ENCODE results near the gene PAK6. TPM values are rescaled to one million over a fixed set of nuclear protein-coding genes. Genes with fewer than 3 reads are reported as not detected.

Gene PAK6
- total RNA-seq, 5 donors from 2014 or later (not counting 1 experiment from before 2014, with no cell fraction given) = 0.28 to 2.1 (median 1.4) TPM; not detected in 2

DNA sequence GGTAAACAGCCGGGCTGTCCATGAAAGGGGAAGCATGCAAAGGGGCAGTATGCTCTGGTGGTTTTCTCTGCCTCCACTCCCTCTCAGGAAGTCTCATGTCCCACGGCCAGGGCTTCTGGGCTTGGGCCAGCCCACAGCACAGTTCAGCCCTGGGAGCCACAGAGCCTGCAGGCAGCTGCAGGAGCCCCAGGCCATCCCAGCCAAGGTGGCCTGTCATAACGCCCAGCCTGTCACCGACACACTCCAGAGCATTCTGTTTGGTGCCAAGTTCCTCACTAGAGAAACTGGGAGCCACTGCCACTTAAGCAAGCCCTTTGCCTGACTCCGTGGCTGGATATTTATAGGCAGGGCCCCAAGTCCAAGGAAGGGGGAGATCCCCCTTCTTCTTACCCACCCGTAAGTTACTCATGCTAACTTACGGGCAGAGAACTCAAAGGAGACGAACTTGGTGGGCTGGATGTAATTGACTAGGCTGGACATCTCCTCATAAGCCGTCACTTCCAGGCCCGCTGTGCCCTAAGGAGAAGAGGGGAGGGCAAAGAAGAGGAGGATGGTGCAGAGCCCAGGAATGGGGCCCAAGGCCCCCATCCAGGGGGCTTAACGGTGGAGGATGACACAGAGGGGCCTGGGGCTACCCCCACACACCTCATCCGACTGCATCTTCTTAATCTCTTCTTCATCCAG lies 57.2 kb downstream of the PAK6 start:
- Mint-ChIP-seq H3K9me3 (peaks cover 0 to 3% (median 0%) of the 10 kb centered on the region in 3 donors), H3K4me3 (no peak overlapping the region), H3K27ac (no peak overlapping the region), H3K27me3 (no peaks in the 10 kb centered on the region), H3K4me1 (peaks cover 0 to 3% (median 0%) of the 10 kb centered on the region in 3 donors), H3K36me3 (peaks cover 46% of the 10 kb centered on the region)
- CTCF ChIA-PET = interaction anchor here in 1 of 2 donors (0.5 kb wide), 1 partner anchor 200 kb away, joined by 5 read pairs; no protein-coding TSS in a partner anchor
- no peak overlapping the region for H3K27ac ChIP-seq (ENCODE audit: low read length)
- POLR2A ChIA-PET = no interaction called here
- no peaks in the 10 kb centered on the region for H3K4me1 ChIP-seq (ENCODE audit: control insufficient read depth in 1 of 2, extremely low read depth in 1 of 2, insufficient read depth in 2 of 2, low read length in 2 of 2)
- no peak overlapping the region for H3K4me3 ChIP-seq (ENCODE audit: control insufficient read depth in 1 of 2, extremely low read depth in 1 of 2, low read length in 1 of 2)
- DNase-seq (no peak), ATAC-seq (replicated peaks in 1 of 4) (no peak)
- peaks cover 2% of the 10 kb centered on the region for H3K9me3 ChIP-seq
- peaks cover 26 to 80% of the 10 kb centered on the region in 2 donors for H3K36me3 ChIP-seq (ENCODE audit: control insufficient read depth in 2 of 2, extremely low read depth in 1 of 2, insufficient read depth in 1 of 2, low read length in 1 of 2)
- H3K27me3 ChIP-seq (replicated peaks in 1 of 2; ENCODE audit: control insufficient read depth in 2 of 2, extremely low read depth in 1 of 2, insufficient read depth in 2 of 2, low read length in 1 of 2) = no peaks in the 10 kb centered on the region
- WGBS (ENCODE audit: insufficient coverage) = 71% methylated on average over 5 of the region's 12 CpGs

DNA sequence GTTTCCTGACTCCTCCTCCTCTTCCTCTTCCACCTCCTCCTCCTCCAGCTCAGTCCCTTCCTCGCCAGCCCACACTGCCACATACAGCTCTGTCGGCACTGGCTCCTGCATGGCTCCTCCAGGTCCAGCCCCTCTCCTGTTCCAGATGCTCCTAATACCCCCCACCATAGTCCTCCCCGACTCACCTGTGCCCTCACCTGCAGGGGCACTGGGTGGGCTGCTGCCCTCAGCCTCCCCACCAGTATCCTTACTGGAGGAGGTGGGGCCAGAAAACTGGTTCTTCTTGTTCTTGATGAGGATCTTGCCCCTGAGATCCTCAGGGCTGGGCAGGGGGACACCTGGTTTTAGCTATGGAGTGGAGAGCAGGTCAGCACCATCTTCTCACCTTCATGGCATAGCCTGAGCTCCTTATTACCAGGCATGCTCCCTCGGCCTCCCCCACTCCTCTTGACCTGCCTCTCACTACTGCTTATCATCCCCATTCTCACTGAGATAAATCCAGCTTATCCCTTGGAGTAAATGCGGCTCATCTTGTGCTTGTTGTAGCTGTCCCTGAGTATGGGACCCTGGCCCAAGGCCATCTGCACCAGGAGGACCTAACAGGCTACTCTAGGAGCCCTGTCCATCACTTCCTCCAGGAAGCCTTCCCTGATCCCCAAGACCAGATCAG lies 57.8 kb downstream of the PAK6 start:
- WGBS (ENCODE audit: insufficient coverage) = 94% methylated on average over 4 of the region's 5 CpGs
- Histone ChIP-seq H3K36me3 (ENCODE audit: control insufficient read depth in 2 of 2, extremely low read depth in 1 of 2, insufficient read depth in 1 of 2, low read length in 1 of 2) (peaks cover 30 to 84% of the 10 kb centered on the region in 2 donors), H3K4me3 (ENCODE audit: control insufficient read depth in 1 of 2, extremely low read depth in 1 of 2, low read length in 1 of 2) (no peak overlapping the region), H3K27me3 (replicated peaks in 1 of 2; ENCODE audit: control insufficient read depth in 2 of 2, extremely low read depth in 1 of 2, insufficient read depth in 2 of 2, low read length in 1 of 2) (no peaks in the 10 kb centered on the region), H3K9me3 (peaks cover 2% of the 10 kb centered on the region), H3K27ac (ENCODE audit: low read length) (no peak overlapping the region), H3K4me1 (ENCODE audit: control insufficient read depth in 1 of 2, extremely low read depth in 1 of 2, insufficient read depth in 2 of 2, low read length in 2 of 2) (no peaks in the 10 kb centered on the region)
- Mint-ChIP-seq H3K4me1 (peaks cover 0 to 3% (median 0%) of the 10 kb centered on the region in 3 donors), H3K27me3 (no peaks in the 10 kb centered on the region), H3K36me3 (peaks cover 51% of the 10 kb centered on the region), H3K4me3 (no peak overlapping the region), H3K27ac (no peak overlapping the region), H3K9me3 (peaks cover 0 to 3% (median 0%) of the 10 kb centered on the region in 3 donors)
- ATAC-seq (replicated peaks in 1 of 4) (no peak), DNase-seq (no peak)
- ChIA-PET POLR2A (no interaction called here), CTCF (interaction anchor here in 1 of 2 donors (0.5 kb wide), 1 partner anchor 201 kb away, joined by 5 read pairs; no protein-coding TSS in a partner anchor)

DNA sequence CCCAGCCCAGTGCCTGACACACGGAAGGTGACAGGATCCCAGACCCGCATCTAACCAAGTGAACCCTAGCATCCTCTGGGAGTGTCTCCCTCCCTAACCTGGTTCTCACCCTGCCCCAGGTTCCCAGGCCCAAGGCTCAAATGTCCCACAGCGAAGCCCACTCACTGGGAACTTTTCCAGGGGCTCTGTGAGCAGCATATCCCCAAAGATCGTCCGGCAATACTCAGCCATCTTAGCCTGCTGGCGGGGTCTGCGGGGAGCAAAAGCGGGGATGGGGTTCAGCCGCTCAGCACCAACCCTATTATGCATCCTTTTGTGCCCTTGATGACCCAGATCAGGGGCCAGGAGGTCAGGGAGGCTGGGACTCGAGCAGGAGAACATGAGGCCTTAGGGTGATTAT lies 58.5 kb downstream of the PAK6 start:
- peaks cover 0 to 3% (median 0%) of the 10 kb centered on the region in 3 donors for H3K9me3 Mint-ChIP-seq
- no peak overlapping the region for H3K4me3 ChIP-seq (ENCODE audit: control insufficient read depth in 1 of 2, extremely low read depth in 1 of 2, low read length in 1 of 2)
- H3K36me3 ChIP-seq (ENCODE audit: control insufficient read depth in 2 of 2, extremely low read depth in 1 of 2, insufficient read depth in 1 of 2, low read length in 1 of 2) = peaks cover 33 to 84% of the 10 kb centered on the region in 2 donors
- no peak for DNase-seq
- H3K9me3 ChIP-seq = peaks cover 2% of the 10 kb centered on the region
- WGBS (ENCODE audit: insufficient coverage) = 96% methylated on average over 9 of the region's 10 CpGs
- H3K27me3 Mint-ChIP-seq = no peaks in the 10 kb centered on the region
- H3K4me3 Mint-ChIP-seq = no peak overlapping the region
- ChIA-PET CTCF (no interaction called here), POLR2A (no interaction called here)
- H3K4me1 ChIP-seq (ENCODE audit: control insufficient read depth in 1 of 2, extremely low read depth in 1 of 2, insufficient read depth in 2 of 2, low read length in 2 of 2) = no peaks in the 10 kb centered on the region
- H3K36me3 Mint-ChIP-seq = peaks cover 55% of the 10 kb centered on the region
- H3K27ac Mint-ChIP-seq = no peak overlapping the region
- ATAC-seq (replicated peaks in 1 of 4) = no peak
- H3K4me1 Mint-ChIP-seq = peaks cover 0 to 3% (median 0%) of the 10 kb centered on the region in 3 donors
- no peaks in the 10 kb centered on the region for H3K27me3 ChIP-seq (replicated peaks in 1 of 2; ENCODE audit: control insufficient read depth in 2 of 2, extremely low read depth in 1 of 2, insufficient read depth in 2 of 2, low read length in 1 of 2)
- H3K27ac ChIP-seq (ENCODE audit: low read length) = no peak overlapping the region

DNA sequence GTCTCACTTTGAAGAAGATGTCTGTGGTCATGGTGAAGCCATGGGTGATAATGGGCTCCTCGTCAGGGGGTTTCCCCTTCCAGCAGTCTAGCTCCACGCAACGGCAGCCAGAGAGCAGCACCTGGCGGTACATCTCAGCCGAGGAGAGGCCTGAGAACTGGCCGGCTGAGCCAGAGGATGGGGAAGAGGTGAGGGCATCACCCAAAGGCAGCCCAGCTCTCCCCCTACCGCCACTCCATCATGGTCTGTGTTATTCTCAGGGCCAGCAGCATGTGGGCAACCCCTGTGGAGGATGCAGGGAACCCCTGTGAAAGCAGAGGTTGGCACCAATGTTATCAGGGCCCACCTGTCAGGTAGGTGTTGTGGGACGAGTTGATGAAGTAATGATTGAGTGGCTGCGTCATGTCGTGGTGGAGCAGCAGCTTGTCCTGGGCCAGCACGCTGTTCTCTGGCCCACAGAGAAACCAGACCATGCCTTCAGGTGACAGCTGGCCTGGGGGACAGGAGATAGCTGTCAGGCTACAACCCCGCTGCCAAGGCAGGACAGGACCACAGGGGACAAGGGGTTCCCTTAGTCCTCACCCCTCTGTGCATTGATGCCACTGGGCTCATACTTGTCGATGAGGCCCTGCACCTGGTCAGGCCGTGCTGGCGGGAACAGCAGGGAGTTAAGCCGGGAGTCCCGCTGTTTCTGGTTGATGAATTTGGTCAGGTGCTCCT lies 59.5 kb downstream of the PAK6 start:
- ATAC-seq (replicated peaks in 1 of 4) = no peak
- Mint-ChIP-seq H3K27ac (no peak overlapping the region), H3K4me3 (no peak overlapping the region), H3K4me1 (peaks cover under 1 to 3% (median under 1%) of the 10 kb centered on the region in 3 donors), H3K36me3 (peaks cover 59% of the 10 kb centered on the region), H3K9me3 (peaks cover 0 to 3% (median 0%) of the 10 kb centered on the region in 3 donors), H3K27me3 (no peaks in the 10 kb centered on the region)
- H3K4me3 ChIP-seq (ENCODE audit: control insufficient read depth in 1 of 2, extremely low read depth in 1 of 2, low read length in 1 of 2) = no peak overlapping the region
- H3K9me3 ChIP-seq = peaks cover 2% of the 10 kb centered on the region
- H3K27me3 ChIP-seq (replicated peaks in 1 of 2; ENCODE audit: control insufficient read depth in 2 of 2, extremely low read depth in 1 of 2, insufficient read depth in 2 of 2, low read length in 1 of 2) = no peaks in the 10 kb centered on the region
- no peak for DNase-seq
- no peaks in the 10 kb centered on the region for H3K4me1 ChIP-seq (ENCODE audit: control insufficient read depth in 1 of 2, extremely low read depth in 1 of 2, insufficient read depth in 2 of 2, low read length in 2 of 2)
- no peak overlapping the region for H3K27ac ChIP-seq (ENCODE audit: low read length)
- POLR2A ChIA-PET = no interaction called here
- CTCF ChIA-PET = no interaction called here
- WGBS (ENCODE audit: insufficient coverage) = 98% methylated on average over 7 of the region's 17 CpGs
- H3K36me3 ChIP-seq (ENCODE audit: control insufficient read depth in 2 of 2, extremely low read depth in 1 of 2, insufficient read depth in 1 of 2, low read length in 1 of 2) = peaks cover 33 to 86% of the 10 kb centered on the region in 2 donors

DNA sequence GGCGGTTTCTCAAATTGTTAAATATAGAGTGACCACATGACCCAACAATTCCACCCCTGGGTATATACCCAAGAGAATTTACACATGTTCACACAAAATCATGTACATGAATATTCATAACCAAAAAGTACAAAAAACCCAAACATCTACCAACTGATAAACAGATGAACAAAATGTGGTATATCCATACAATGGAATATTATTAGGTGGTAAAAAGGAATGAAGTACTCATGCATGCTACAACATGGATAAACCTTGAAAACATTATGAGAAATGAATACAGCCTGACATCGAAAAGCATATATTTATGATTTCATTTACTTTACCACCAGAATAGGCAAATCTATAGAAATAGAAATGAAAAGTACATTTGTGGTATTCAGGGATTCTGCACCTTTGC lies 61.5 kb downstream of the PAK6 start:
- H3K36me3 ChIP-seq (ENCODE audit: control insufficient read depth in 2 of 2, extremely low read depth in 1 of 2, insufficient read depth in 1 of 2, low read length in 1 of 2) = peaks cover 23 to 77% of the 10 kb centered on the region in 2 donors
- no peak overlapping the region for H3K27ac ChIP-seq (ENCODE audit: low read length)
- H3K27me3 Mint-ChIP-seq = no peaks in the 10 kb centered on the region
- no peak for ATAC-seq (replicated peaks in 1 of 4)
- POLR2A ChIA-PET = no interaction called here
- H3K9me3 Mint-ChIP-seq = peaks cover 0 to 3% (median 0%) of the 10 kb centered on the region in 3 donors
- CTCF ChIA-PET = no interaction called here
- peaks cover 2% of the 10 kb centered on the region for H3K9me3 ChIP-seq
- peaks cover 62% of the 10 kb centered on the region for H3K36me3 Mint-ChIP-seq
- H3K4me1 ChIP-seq (ENCODE audit: control insufficient read depth in 1 of 2, extremely low read depth in 1 of 2, insufficient read depth in 2 of 2, low read length in 2 of 2) = peaks cover 0 to 13% of the 10 kb centered on the region in 2 experiments
- WGBS (ENCODE audit: insufficient coverage) = no CpG with 5 or more reads among the region's 2 CpGs
- no peak overlapping the region for H3K4me3 Mint-ChIP-seq
- no peak overlapping the region for H3K4me3 ChIP-seq (ENCODE audit: control insufficient read depth in 1 of 2, extremely low read depth in 1 of 2, low read length in 1 of 2)
- H3K27ac Mint-ChIP-seq = no peak overlapping the region
- no peak for DNase-seq
- H3K27me3 ChIP-seq (replicated peaks in 1 of 2; ENCODE audit: control insufficient read depth in 2 of 2, extremely low read depth in 1 of 2, insufficient read depth in 2 of 2, low read length in 1 of 2) = no peaks in the 10 kb centered on the region
- peaks cover 15 to 20% (median 19%) of the 10 kb centered on the region in 3 donors for H3K4me1 Mint-ChIP-seq

DNA sequence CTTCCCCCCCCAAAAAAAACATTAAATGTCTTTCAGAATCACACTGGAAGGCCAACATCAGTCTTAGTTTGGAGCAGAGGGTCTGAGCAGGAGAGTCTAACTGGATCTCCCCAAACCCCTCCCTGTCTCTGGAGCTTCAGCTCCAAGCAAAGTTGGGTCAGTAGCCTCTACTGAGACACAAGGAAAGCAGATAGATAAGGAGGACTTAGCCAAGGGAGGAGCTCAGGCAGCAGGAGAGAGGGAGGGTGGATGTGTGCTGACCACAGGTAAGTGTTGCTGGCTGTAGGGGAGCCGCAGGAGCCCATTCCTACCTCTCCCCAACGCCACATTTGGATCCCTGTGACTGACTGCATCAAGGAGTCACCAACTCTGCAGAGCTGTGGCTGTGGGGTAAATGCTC lies 61.9 kb downstream of the PAK6 start:
- ATAC-seq (replicated peaks in 1 of 4) = no peak
- Mint-ChIP-seq H3K27ac (no peak overlapping the region), H3K27me3 (no peaks in the 10 kb centered on the region), H3K4me3 (no peak overlapping the region), H3K9me3 (peaks cover 0 to 3% (median 0%) of the 10 kb centered on the region in 3 donors), H3K4me1 (peaks cover 15 to 24% (median 24%) of the 10 kb centered on the region in 3 donors), H3K36me3 (peaks cover 59% of the 10 kb centered on the region)
- Histone ChIP-seq H3K36me3 (ENCODE audit: control insufficient read depth in 2 of 2, extremely low read depth in 1 of 2, insufficient read depth in 1 of 2, low read length in 1 of 2) (peaks cover 23 to 75% of the 10 kb centered on the region in 2 donors), H3K4me3 (ENCODE audit: control insufficient read depth in 1 of 2, extremely low read depth in 1 of 2, low read length in 1 of 2) (no peak overlapping the region), H3K27ac (ENCODE audit: low read length) (no peak overlapping the region), H3K4me1 (ENCODE audit: control insufficient read depth in 1 of 2, extremely low read depth in 1 of 2, insufficient read depth in 2 of 2, low read length in 2 of 2) (peaks cover 0 to 17% of the 10 kb centered on the region in 2 experiments), H3K27me3 (replicated peaks in 1 of 2; ENCODE audit: control insufficient read depth in 2 of 2, extremely low read depth in 1 of 2, insufficient read depth in 2 of 2, low read length in 1 of 2) (no peaks in the 10 kb centered on the region), H3K9me3 (peaks cover 2% of the 10 kb centered on the region)
- ChIA-PET POLR2A (no interaction called here), CTCF (no interaction called here)
- WGBS (ENCODE audit: insufficient coverage) = no CpG with 5 or more reads among the region's 2 CpGs
- no peak for DNase-seq
